ENCODE results near the gene DLEU7. TPM values are rescaled to one million over a fixed set of nuclear protein-coding genes. Genes with fewer than 3 reads are reported as not detected.
A peak's percentile ranks its signal among the peaks of the same experiment; 100 is the strongest.

The DLEU7 gene
- total and polyA plus RNA-seq, 2 of the 13 experiments (the other 11 are each of a cell fraction or from before 2014, with no cell fraction given), result not detected

- TF ChIP-seq TFDP2 (CRISPR knock-in tag; IDR thresholded peaks at IDR 0.05) (no peak), DPF2 (CRISPR knock-in tag; IDR thresholded peaks at IDR 0.05; ENCODE audit: borderline replicate concordance, low read depth) (no peak), STAT6 (CRISPR knock-in tag; IDR thresholded peaks at IDR 0.05; ENCODE audit: borderline replicate concordance) (no peak), ELF4 (CRISPR knock-in tag; IDR thresholded peaks at IDR 0.05; ENCODE audit: borderline replicate concordance) (no peak)
Observed at GRCh38 chr13:50809133-50810090, 34.1 kb downstream of the DLEU7 start (continued).

- Histone ChIP-seq H3K4me1 (ENCODE audit: insufficient read depth, low read length) (no peaks in the 10 kb centered on the region; the same call in 1 of the 2 replicates), H3K9ac (ENCODE audit: insufficient read depth, low read depth, low read length) (no peak overlapping the region), H3K27ac (ENCODE audit: extremely low read length, insufficient read depth, low read length) (no peak overlapping the region), H3K36me3 (replicated peaks in 1 of 2; ENCODE audit: control insufficient read depth in 1 of 2, insufficient read depth in 2 of 2, low read length in 2 of 2) (no peaks in the 10 kb centered on the region), H3K79me2 (ENCODE audit: insufficient read depth, low read length) (no peaks in the 10 kb centered on the region), H4K20me1 (ENCODE audit: insufficient read depth, low read length) (no peaks in the 10 kb centered on the region), H3K9me3 (ENCODE audit: low read length) (no peaks in the 10 kb centered on the region), H3K27me3 (ENCODE audit: control insufficient read depth in 1 of 2, insufficient read depth in 2 of 2, low read length in 2 of 2) (no peaks in the 10 kb centered on the region), H2AFZ (ENCODE audit: low read length) (no peak overlapping the region), H3K4me3 (replicated peaks in 1 of 3; ENCODE audit: insufficient read depth in 1 of 3, low read depth in 2 of 3, low read length in 3 of 3) (no peak overlapping the region), H3K4me2 (ENCODE audit: low read depth, low read length) (no peak overlapping the region)
- BruUV-seq (replicated peaks), result no TSS peak
- in situ Hi-C loops (cut with HindIII; ENCODE audit: extremely low pct_ligation_motif_present, low pct_unique_long_range_greater_than_20kb), result loop anchor here (10.0 to 25.0 kb wide), 3 partner anchors 721 to 1144 kb away; no protein-coding TSS in a partner anchor
- CTCF ChIA-PET (ENCODE audit: low intra/inter-chr PET ratio, low total read pairs), result no interaction called here
- FAIRE-seq (no peak), ATAC-seq (no peak), DNase-seq (ENCODE audit: low spot score) (peak; percentile 5)
- intact Hi-C loops (cut with micrococcal nuclease; ENCODE audit: unreplicated experiment), result loop anchor here (10.0 kb wide), 1 partner anchor 269 kb away; no protein-coding TSS in a partner anchor
- no peak for TF ChIP-seq SPEN (CRISPR knock-in tag; IDR thresholded peaks at IDR 0.05; ENCODE audit: low read depth)
- TF ChIP-seq SRSF1 (optimal IDR thresholded peaks at IDR 0.05; ENCODE audit: low read depth, low read length), result no peak
- TF ChIP-seq STAG1 (CRISPR knock-in tag; IDR thresholded peaks at IDR 0.05), result peak; percentile 55
- TF ChIP-seq CTCF (CRISPR knock-in tag; IDR thresholded peaks at IDR 0.05), result peak; percentile 26
- TF ChIP-seq FLYWCH1 (CRISPR knock-in tag; IDR thresholded peaks at IDR 0.05), result no peak
- TF ChIP-seq PPARG (CRISPR knock-in tag; conservative IDR thresholded peaks at IDR 0.05), result no peak
- POLR2A ChIA-PET, result no interaction called here
Observed at GRCh38 chr13:50805805-50806204, 37.7 kb downstream of the DLEU7 start.
